Liver (tissue), 3 donors: ENCODE data around the gene ARHGEF28.

Source experiments
- EGR1 ChIP-seq, 2 donors: IDR thresholded peaks; 2 replicates each; pipeline ENCODE4 v1.6.1; 2016 to 2018; ENCODE audit warnings: antibody characterized with exemption in 2 of 2, low read depth in 2 of 2
- GABPA ChIP-seq, 2 donors: IDR thresholded peaks in 1 of 2; conservative IDR thresholded peaks in 1 of 2; 2 replicates each; pipeline ENCODE4 v1.6.1; 2016; ENCODE audit warnings: antibody characterized with exemption in 2 of 2, mild to moderate bottlenecking in 1 of 2, moderate library complexity in 1 of 2
- HNF4A ChIP-seq, 2 donors: conservative IDR thresholded peaks; 2 replicates each; pipeline ENCODE4 v1.6.1; 2016; ENCODE audit warnings: antibody characterized with exemption in 2 of 2, mild to moderate bottlenecking in 2 of 2
- RXRA ChIP-seq, 2 donors: IDR thresholded peaks; 2 replicates each; pipeline ENCODE4 v1.6.1; 2017 to 2018; ENCODE audit warnings: antibody characterized with exemption in 2 of 2, mild to moderate bottlenecking in 1 of 2
- SP1 ChIP-seq: IDR thresholded peaks from 2 replicates; pipeline ENCODE4 v1.6.1; 2018; ENCODE audit warnings: antibody characterized with exemption, mild to moderate bottlenecking
- TAF1 ChIP-seq: conservative IDR thresholded peaks from 2 replicates; pipeline ENCODE4 v1.6.1; 2016; ENCODE audit warnings: antibody characterized with exemption, mild to moderate bottlenecking
- YY1 ChIP-seq: IDR thresholded peaks from 2 replicates; pipeline ENCODE4 v1.6.1; 2016; ENCODE audit warnings: antibody characterized with exemption, mild to moderate bottlenecking
- TF ChIP-seq, protein P1 (sequence below): fragments of 150-350 bp; IDR thresholded peaks from 2 replicates; pipeline ENCODE4 v1.5.1; 2017; ENCODE audit warnings: improper control_type of control experiment, low read depth, low read length; ENCODE audit not compliant: missing input control
- TF ChIP-seq, protein P2 (sequence below): IDR thresholded peaks from 2 replicates; pipeline ENCODE4 v1.6.1; 2016; ENCODE audit warnings: antibody characterized with exemption, mild to moderate bottlenecking
- donor health status: healthy.
- donor health status: healthy.

DNA sequence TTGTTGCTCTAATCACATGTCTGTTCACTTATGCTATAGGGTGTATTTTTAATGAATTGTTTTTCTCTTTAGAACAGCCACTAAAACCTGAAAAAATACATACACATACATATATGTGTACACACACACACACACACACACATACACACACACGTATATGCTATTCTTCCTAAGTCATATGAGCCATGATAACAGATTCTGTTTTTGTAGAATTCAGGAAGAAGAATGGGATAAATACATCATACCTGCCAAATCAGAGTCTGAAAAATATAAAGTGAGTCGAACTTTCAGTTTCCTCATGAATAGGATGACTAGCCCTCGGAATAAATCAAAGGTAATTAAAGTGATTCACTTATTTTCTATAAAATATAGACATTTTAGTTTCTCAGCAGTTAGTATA is 231.4 kb downstream of the ARHGEF28 start:
- TF ChIP-seq, protein P1, sequence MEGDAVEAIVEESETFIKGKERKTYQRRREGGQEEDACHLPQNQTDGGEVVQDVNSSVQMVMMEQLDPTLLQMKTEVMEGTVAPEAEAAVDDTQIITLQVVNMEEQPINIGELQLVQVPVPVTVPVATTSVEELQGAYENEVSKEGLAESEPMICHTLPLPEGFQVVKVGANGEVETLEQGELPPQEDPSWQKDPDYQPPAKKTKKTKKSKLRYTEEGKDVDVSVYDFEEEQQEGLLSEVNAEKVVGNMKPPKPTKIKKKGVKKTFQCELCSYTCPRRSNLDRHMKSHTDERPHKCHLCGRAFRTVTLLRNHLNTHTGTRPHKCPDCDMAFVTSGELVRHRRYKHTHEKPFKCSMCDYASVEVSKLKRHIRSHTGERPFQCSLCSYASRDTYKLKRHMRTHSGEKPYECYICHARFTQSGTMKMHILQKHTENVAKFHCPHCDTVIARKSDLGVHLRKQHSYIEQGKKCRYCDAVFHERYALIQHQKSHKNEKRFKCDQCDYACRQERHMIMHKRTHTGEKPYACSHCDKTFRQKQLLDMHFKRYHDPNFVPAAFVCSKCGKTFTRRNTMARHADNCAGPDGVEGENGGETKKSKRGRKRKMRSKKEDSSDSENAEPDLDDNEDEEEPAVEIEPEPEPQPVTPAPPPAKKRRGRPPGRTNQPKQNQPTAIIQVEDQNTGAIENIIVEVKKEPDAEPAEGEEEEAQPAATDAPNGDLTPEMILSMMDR = no peak
- TF ChIP-seq RXRA (IDR thresholded peaks at IDR 0.05) (no peak), TAF1 (no peak), YY1 (no peak), EGR1 (IDR thresholded peaks at IDR 0.05; ENCODE audit: low read depth in 2 of 2) (no peak), SP1 (no peak), GABPA (IDR thresholded peaks at IDR 0.05 in 1 of 2, conservative IDR thresholded peaks at IDR 0.05 in 1 of 2) (no peak), HNF4A (conservative IDR thresholded peaks at IDR 0.05) (no peak)
- TF ChIP-seq, protein P2, sequence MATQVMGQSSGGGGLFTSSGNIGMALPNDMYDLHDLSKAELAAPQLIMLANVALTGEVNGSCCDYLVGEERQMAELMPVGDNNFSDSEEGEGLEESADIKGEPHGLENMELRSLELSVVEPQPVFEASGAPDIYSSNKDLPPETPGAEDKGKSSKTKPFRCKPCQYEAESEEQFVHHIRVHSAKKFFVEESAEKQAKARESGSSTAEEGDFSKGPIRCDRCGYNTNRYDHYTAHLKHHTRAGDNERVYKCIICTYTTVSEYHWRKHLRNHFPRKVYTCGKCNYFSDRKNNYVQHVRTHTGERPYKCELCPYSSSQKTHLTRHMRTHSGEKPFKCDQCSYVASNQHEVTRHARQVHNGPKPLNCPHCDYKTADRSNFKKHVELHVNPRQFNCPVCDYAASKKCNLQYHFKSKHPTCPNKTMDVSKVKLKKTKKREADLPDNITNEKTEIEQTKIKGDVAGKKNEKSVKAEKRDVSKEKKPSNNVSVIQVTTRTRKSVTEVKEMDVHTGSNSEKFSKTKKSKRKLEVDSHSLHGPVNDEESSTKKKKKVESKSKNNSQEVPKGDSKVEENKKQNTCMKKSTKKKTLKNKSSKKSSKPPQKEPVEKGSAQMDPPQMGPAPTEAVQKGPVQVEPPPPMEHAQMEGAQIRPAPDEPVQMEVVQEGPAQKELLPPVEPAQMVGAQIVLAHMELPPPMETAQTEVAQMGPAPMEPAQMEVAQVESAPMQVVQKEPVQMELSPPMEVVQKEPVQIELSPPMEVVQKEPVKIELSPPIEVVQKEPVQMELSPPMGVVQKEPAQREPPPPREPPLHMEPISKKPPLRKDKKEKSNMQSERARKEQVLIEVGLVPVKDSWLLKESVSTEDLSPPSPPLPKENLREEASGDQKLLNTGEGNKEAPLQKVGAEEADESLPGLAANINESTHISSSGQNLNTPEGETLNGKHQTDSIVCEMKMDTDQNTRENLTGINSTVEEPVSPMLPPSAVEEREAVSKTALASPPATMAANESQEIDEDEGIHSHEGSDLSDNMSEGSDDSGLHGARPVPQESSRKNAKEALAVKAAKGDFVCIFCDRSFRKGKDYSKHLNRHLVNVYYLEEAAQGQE = no peak
